IPS DF 4.7 (cell line): Measurements from ENCODE around the gene SNX33.
"Not testable (repeated sequence)": the region's sequence is repeated elsewhere in the genome, so short reads cannot be mapped to it uniquely, and the experiment has no call there.

Experiments used
- DNase-seq: peaks from one replicate; pipeline ENCODE4 v3.0.0-alpha.2; 2013; ENCODE audit warnings: low spot score; ENCODE audit errors: extremely low read depth

The SNX33 gene

GRCh38 chr15:75662823-75663519, 15.3 kb downstream of the SNX33 start:
- no peak for DNase-seq

- no peak for DNase-seq
Measured at GRCh38 chr15:75663931-75664421, 16.3 kb downstream of the SNX33 start.

- DNase-seq, result no peak
Measured at GRCh38 chr15:75666823-75667501, 19.2 kb downstream of the SNX33 start.

- no peak for DNase-seq
Measured at GRCh38 chr15:75669191-75669878, 21.6 kb downstream of the SNX33 start.

GRCh38 chr15:75669879-75670212, 22.1 kb downstream of the SNX33 start:
- DNase-seq, result no peak

- DNase-seq, result no peak
Measured at GRCh38 chr15:75671730-75672602, 24.3 kb downstream of the SNX33 start.

GRCh38 chr15:75672646-75673425, 25.1 kb downstream of the SNX33 start:
- no peak for DNase-seq

GRCh38 chr15:75673426-75674235, 25.9 kb downstream of the SNX33 start:
- no peak for DNase-seq

GRCh38 chr15:75674366-75674765, 26.7 kb downstream of the SNX33 start:
- no peak for DNase-seq

- no peak for DNase-seq
Measured at GRCh38 chr15:75675579-75676404, 28.1 kb downstream of the SNX33 start.

- DNase-seq, result no peak
Measured at GRCh38 chr15:75676688-75677464, 29.2 kb downstream of the SNX33 start.

- DNase-seq, result no peak
Measured at GRCh38 chr15:75677465-75678323, 30.0 kb downstream of the SNX33 start.

GRCh38 chr15:75678324-75678690, 30.6 kb downstream of the SNX33 start:
- not testable (repeated sequence) for DNase-seq

- DNase-seq, result no peak
Measured at GRCh38 chr15:75680007-75680789, 32.5 kb downstream of the SNX33 start.

- no peak for DNase-seq
Measured at GRCh38 chr15:75682181-75683135, 34.7 kb downstream of the SNX33 start.
